HepG2 (cell line): ENCODE data around the gene GNG10. TPM values are rescaled to one million over a fixed set of nuclear protein-coding genes. Genes with fewer than 3 reads are reported as not detected.

Source experiments
- GABPA ChIP-seq, 2 experiments: IDR thresholded peaks; 2 replicates each; pipeline ENCODE4 v1.6.1; 2011 to 2016; ENCODE audit warnings: low read depth in 2 of 2, low read length in 1 of 2, missing biosample characterization in 1 of 2, missing genetic modification characterization in 1 of 2
- KLF13 ChIP-seq: sonication (generic); formaldehyde crosslinking; IDR thresholded peaks from 2 replicates; pipeline ENCODE4 v1.4.0; 2020; ENCODE audit warnings: mild to moderate bottlenecking, missing genetic modification reagents
- PTBP1 ChIP-seq: fragments of 200-400 bp; formaldehyde crosslinking; IDR thresholded peaks from 2 replicates; pipeline ENCODE4 v1.6.1; 2018; ENCODE audit warnings: low read length, low read depth; ENCODE audit not compliant: poor library complexity, severe bottlenecking
- SAP130 ChIP-seq: IDR thresholded peaks from 2 replicates; pipeline ENCODE4 v1.6.1; 2016; ENCODE audit warnings: low read depth
- SMYD3 ChIP-seq: sonication (generic); formaldehyde crosslinking; IDR thresholded peaks from 2 replicates; pipeline ENCODE4 v1.8.1; 2023; ENCODE audit warnings: mild to moderate bottlenecking, missing genetic modification reagents
- ZC3H4 ChIP-seq: sonication (generic); formaldehyde crosslinking; IDR thresholded peaks from 2 replicates; pipeline ENCODE4 v1.4.0; 2020; ENCODE audit warnings: missing genetic modification reagents, borderline replicate concordance
- ZNF205 ChIP-seq: IDR thresholded peaks from 2 replicates; pipeline ENCODE4 v1.6.1; 2018; ENCODE audit warnings: missing biosample characterization, missing genetic modification reagents
- ZNF30 ChIP-seq: sonication (generic); formaldehyde crosslinking; IDR thresholded peaks from 2 replicates; pipeline ENCODE4 v1.5.0; 2020; ENCODE audit warnings: mild to moderate bottlenecking, missing genetic modification reagents
- ZNF496 ChIP-seq: sonication (generic); formaldehyde crosslinking; IDR thresholded peaks from 2 replicates; pipeline ENCODE4 v1.8.1; 2023; ENCODE audit warnings: mild to moderate bottlenecking, moderate library complexity, missing genetic modification reagents; ENCODE audit not compliant: insufficient replicate concordance
- ZNF616 ChIP-seq: sonication (generic); formaldehyde crosslinking; IDR thresholded peaks from 2 replicates; pipeline ENCODE4 v1.5.0; 2020; ENCODE audit warnings: low read depth, mild to moderate bottlenecking, missing genetic modification reagents
- ZNF850 ChIP-seq: sonication (generic); formaldehyde crosslinking; conservative IDR thresholded peaks from 2 replicates; pipeline ENCODE4 v1.9.0; 2021; ENCODE audit warnings: mild to moderate bottlenecking, missing genetic modification reagents
- ZNF878 ChIP-seq: sonication (generic); formaldehyde crosslinking; IDR thresholded peaks from 2 replicates; pipeline ENCODE4 v1.8.1; 2023; ENCODE audit warnings: mild to moderate bottlenecking, missing genetic modification reagents, moderate library complexity
- polyA plus RNA-seq, 8 experiments: library from polyadenylated mRNA; depleted of rRNA in 3 of 8; stranded (reverse) in 7 of 8; unstranded in 1 of 8; fragments of >200 nt; fragmentation: Illumina TruSeq in 4 of 8; extraction: Trizol in 4 of 8; gene quantifications; 2 replicates each; pipeline versions ENCODE4 v1.2.1 to v1.2.3, GENCODE V29; 2011 to 2016; ENCODE audit warnings: low read depth in 4 of 8, missing spikeins in 1 of 8, mixed read lengths in 1 of 8; ENCODE audit not compliant: insufficient read depth in 1 of 8
- total RNA-seq, 5 experiments: library from RNA; depleted of rRNA; stranded (reverse); fragments of >200 nt; fragmentation: Illumina TruSeq; extraction: Trizol; gene quantifications; 2 replicates each; pipeline ENCODE4 v1.2.3, GENCODE V29; 2016; ENCODE audit warnings: low read depth in 1 of 5
- TF ChIP-seq, protein P1 (sequence below): sonication (generic); formaldehyde crosslinking; IDR thresholded peaks from 2 replicates; pipeline ENCODE4 v1.4.0; 2020; ENCODE audit warnings: mild to moderate bottlenecking, low read depth, missing genetic modification reagents
- TF ChIP-seq, protein P2 (sequence below): sonication (generic); formaldehyde crosslinking; IDR thresholded peaks from 2 replicates; pipeline ENCODE4 v1.8.1; 2023; ENCODE audit warnings: mild to moderate bottlenecking, inconsistent platforms, moderate library complexity, missing genetic modification reagents, borderline replicate concordance
- TF ChIP-seq, protein P3 (sequence below): sonication (generic); IDR thresholded peaks from 2 replicates; pipeline ENCODE4 v1.6.1; 2016; ENCODE audit warnings: low read depth, borderline replicate concordance
- TF ChIP-seq, protein P4 (sequence below): sonication (generic); formaldehyde crosslinking; IDR thresholded peaks from 2 replicates; pipeline ENCODE4 v1.4.0; 2020; ENCODE audit warnings: mild to moderate bottlenecking, missing genetic modification reagents
- TF ChIP-seq, protein P5 (sequence below): sonication (generic); formaldehyde crosslinking; IDR thresholded peaks from 2 replicates; pipeline ENCODE4 v1.4.0; 2020; ENCODE audit warnings: mild to moderate bottlenecking, missing genetic modification reagents
- TF ChIP-seq, protein P6 (sequence below), 2 experiments: sonication (generic) in 1 of 2; formaldehyde crosslinking in 1 of 2; IDR thresholded peaks; 2 replicates each; pipeline versions ENCODE4 v1.4.0 to v1.6.1; 2018 to 2020; ENCODE audit warnings: missing genetic modification reagents in 2 of 2, borderline replicate concordance in 1 of 2, low read depth in 1 of 2, mild to moderate bottlenecking in 1 of 2, missing biosample characterization in 1 of 2

The GNG10 gene
- total and polyA plus RNA-seq, 2 of the 13 experiments (the other 11 are each of a cell fraction or from before 2014, with no cell fraction given): 29.8 to 32.4 TPM

DNA sequence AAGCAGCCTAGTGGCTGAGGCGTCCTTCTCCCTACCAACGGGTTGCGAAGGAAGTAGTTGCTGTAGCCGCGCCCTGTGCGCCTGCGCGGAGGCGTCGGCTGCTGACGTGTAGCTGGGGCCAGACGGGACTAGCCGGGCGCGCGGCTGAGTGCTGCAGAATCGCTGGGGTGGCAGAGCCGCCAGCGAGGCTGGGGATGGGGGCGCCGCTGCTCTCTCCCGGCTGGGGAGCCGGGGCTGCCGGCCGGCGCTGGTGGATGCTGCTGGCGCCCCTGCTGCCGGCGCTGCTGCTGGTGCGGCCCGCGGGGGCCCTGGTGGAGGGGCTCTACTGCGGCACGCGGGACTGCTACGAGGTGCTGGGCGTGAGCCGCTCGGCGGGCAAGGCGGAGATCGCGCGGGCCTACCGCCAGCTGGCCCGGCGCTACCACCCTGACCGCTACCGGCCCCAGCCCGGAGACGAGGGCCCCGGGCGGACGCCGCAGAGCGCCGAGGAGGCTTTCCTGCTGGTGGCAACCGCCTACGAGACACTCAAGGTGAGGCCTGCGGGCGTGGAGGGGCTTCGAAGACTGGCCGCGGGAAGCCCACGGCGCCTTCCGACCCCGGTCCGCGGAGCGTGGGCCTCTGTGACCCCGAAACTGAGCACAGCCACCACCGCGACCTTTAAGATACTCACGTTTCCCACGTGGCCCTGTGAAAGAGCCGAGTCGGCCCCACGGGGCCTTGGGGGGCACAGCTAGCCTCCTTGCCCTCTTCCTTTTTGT is 30.0 kb upstream of the GNG10 start, which contains the start of gene DNAJC25 (continued):
- TF ChIP-seq, protein P1, sequence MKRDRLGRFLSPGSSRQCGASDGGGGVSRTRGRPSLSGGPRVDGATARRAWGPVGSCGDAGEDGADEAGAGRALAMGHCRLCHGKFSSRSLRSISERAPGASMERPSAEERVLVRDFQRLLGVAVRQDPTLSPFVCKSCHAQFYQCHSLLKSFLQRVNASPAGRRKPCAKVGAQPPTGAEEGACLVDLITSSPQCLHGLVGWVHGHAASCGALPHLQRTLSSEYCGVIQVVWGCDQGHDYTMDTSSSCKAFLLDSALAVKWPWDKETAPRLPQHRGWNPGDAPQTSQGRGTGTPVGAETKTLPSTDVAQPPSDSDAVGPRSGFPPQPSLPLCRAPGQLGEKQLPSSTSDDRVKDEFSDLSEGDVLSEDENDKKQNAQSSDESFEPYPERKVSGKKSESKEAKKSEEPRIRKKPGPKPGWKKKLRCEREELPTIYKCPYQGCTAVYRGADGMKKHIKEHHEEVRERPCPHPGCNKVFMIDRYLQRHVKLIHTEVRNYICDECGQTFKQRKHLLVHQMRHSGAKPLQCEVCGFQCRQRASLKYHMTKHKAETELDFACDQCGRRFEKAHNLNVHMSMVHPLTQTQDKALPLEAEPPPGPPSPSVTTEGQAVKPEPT: no peak
- TF ChIP-seq PTBP1 (peak; percentile 52), ZNF496 (CRISPR knock-in tag) (no peak), ZNF878 (no peak), SAP130 (CRISPR knock-in tag) (peak; percentile 76), ZNF30 (no peak), KLF13 (CRISPR knock-in tag) (no peak), ZNF850 (CRISPR knock-in tag) (no peak), SMYD3 (no peak), GABPA (IDR thresholded peaks at IDR 0.05; ENCODE audit: low read depth, low read length) (peak; percentile 96; the same call in 1 of the 2 replicates), GABPA (CRISPR knock-in tag; IDR thresholded peaks at IDR 0.05; ENCODE audit: low read depth) (no peak), ZNF616 (CRISPR knock-in tag) (no peak), ZC3H4 (CRISPR knock-in tag) (no peak), ZNF205 (CRISPR knock-in tag) (peak; percentile 11; the same call in 1 of the 2 replicates)
- TF ChIP-seq, protein P2, sequence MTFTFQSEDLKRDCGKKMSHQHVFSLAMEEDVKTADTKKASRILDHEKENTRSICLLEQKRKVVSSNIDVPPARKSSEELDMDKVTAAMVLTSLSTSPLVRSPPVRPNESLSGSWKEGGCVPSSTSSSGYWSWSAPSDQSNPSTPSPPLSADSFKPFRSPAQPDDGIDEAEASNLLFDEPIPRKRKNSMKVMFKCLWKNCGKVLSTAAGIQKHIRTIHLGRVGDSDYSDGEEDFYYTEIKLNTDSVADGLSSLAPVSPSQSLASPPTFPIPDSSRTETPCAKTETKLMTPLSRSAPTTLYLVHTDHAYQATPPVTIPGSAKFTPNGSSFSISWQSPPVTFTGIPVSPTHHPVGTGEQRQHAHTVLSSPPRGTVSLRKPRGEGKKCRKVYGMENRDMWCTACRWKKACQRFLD (CRISPR knock-in tag): 0 out of 2 replicates have a peak, but pooled peaks have one; percentile 47
- TF ChIP-seq, protein P3, sequence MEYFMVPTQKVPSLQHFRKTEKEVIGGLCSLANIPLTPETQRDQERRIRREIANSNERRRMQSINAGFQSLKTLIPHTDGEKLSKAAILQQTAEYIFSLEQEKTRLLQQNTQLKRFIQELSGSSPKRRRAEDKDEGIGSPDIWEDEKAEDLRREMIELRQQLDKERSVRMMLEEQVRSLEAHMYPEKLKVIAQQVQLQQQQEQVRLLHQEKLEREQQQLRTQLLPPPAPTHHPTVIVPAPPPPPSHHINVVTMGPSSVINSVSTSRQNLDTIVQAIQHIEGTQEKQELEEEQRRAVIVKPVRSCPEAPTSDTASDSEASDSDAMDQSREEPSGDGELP: no peak
- TF ChIP-seq, protein P4, sequence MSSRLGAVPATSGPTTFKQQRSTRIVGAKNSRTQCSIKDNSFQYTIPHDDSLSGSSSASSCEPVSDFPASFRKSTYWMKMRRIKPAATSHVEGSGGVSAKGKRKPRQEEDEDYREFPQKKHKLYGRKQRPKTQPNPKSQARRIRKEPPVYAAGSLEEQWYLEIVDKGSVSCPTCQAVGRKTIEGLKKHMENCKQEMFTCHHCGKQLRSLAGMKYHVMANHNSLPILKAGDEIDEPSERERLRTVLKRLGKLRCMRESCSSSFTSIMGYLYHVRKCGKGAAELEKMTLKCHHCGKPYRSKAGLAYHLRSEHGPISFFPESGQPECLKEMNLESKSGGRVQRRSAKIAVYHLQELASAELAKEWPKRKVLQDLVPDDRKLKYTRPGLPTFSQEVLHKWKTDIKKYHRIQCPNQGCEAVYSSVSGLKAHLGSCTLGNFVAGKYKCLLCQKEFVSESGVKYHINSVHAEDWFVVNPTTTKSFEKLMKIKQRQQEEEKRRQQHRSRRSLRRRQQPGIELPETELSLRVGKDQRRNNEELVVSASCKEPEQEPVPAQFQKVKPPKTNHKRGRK (CRISPR knock-in tag): no peak
- TF ChIP-seq, protein P5, sequence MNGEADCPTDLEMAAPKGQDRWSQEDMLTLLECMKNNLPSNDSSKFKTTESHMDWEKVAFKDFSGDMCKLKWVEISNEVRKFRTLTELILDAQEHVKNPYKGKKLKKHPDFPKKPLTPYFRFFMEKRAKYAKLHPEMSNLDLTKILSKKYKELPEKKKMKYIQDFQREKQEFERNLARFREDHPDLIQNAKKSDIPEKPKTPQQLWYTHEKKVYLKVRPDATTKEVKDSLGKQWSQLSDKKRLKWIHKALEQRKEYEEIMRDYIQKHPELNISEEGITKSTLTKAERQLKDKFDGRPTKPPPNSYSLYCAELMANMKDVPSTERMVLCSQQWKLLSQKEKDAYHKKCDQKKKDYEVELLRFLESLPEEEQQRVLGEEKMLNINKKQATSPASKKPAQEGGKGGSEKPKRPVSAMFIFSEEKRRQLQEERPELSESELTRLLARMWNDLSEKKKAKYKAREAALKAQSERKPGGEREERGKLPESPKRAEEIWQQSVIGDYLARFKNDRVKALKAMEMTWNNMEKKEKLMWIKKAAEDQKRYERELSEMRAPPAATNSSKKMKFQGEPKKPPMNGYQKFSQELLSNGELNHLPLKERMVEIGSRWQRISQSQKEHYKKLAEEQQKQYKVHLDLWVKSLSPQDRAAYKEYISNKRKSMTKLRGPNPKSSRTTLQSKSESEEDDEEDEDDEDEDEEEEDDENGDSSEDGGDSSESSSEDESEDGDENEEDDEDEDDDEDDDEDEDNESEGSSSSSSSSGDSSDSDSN (CRISPR knock-in tag): peak; percentile 90
- TF ChIP-seq, protein P6, sequence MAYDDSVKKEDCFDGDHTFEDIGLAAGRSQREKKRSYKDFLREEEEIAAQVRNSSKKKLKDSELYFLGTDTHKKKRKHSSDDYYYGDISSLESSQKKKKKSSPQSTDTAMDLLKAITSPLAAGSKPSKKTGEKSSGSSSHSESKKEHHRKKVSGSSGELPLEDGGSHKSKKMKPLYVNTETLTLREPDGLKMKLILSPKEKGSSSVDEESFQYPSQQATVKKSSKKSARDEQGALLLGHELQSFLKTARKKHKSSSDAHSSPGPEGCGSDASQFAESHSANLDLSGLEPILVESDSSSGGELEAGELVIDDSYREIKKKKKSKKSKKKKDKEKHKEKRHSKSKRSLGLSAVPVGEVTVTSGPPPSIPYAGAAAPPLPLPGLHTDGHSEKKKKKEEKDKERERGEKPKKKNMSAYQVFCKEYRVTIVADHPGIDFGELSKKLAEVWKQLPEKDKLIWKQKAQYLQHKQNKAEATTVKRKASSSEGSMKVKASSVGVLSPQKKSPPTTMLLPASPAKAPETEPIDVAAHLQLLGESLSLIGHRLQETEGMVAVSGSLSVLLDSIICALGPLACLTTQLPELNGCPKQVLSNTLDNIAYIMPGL (CRISPR knock-in tag; IDR thresholded peaks at IDR 0.05; ENCODE audit: borderline replicate concordance in 1 of 2, low read depth in 1 of 2): peak; percentile 80 to 96; a peak in 3 of 4 replicates
